Hippocampal formation (tissue), 2 donors: ENCODE measurements around the gene YAF2.
"Not testable (repeated sequence)": the region's sequence is repeated elsewhere in the genome, so short reads cannot be mapped to it uniquely, and the experiment has no call there.

Source experiments
- DNase-seq, 2 donors: peaks; one replicate each; lab custom pipeline; 2025; lab: John Stamatoyannopoulos, UW

The YAF2 gene

DNA sequence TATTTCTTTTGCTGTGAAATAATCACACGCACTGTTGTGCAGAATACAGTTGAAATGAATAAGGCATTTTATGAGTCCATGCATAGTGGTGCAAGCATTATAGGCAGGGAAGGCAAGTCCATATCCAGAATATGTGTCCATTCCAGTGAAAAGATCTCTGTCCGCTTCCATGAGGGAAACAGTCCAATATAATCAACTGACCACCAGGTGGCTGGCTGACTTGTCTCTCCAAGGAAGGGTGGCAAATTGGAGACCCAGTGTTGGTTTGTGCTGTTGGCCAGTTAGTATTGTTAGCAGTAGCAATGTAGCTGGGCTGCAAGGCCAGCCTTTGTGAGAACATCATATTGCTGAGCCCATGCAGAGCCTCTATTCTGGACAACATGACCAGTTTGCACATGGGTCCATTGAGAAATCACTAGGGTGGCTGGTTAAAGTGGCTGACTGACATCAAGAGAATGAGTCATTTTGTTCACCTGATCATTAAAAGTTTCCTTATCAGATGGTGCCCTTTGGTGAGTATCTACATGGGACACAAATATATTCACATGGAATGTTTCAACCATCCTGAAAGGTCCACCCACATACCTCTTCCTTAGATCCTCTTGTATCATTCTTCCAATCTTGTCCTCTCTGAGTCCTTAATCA lies 17.3 kb upstream of the YAF2 start:
- DNase-seq: no peak

DNA sequence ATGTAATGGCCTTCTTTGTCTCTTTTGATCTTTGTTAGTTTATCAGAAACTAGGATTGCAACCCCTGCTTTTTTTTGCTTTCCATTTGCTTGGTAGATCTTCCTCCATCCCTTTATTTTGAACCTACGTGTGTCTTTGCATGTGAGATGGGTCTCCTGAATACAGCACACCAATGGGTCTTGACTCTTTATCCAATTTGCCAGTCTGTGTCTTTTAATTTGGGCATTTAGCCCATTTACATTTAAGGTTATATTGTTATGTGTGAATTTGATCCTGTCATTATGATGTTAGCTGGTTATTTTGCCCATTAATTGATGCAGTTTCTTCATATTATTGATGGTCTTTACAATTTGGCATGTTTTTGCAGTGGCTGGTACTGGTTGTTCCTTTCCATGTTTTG lies 14.6 kb upstream of the YAF2 start:
- not testable (repeated sequence) for DNase-seq

DNA sequence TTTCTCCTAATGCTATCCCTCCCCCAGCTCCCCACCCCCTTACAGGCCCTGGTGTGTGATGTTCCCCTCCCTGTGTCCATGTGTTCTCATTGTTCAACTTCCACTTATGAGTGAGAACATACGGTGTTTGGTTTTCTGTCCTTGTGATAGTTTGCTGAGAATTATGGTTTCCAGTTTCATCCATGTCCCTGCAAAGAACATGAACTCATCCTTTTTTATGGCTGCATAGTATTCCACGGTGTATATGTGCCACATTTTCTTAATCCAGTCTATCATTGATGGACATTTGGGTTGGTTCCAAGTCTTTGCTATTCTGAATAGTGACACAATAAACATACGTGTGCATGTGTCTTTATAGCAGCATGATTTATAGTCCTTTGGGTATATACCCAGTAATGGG lies 11.0 kb upstream of the YAF2 start:
- DNase-seq: not testable (repeated sequence)

DNA sequence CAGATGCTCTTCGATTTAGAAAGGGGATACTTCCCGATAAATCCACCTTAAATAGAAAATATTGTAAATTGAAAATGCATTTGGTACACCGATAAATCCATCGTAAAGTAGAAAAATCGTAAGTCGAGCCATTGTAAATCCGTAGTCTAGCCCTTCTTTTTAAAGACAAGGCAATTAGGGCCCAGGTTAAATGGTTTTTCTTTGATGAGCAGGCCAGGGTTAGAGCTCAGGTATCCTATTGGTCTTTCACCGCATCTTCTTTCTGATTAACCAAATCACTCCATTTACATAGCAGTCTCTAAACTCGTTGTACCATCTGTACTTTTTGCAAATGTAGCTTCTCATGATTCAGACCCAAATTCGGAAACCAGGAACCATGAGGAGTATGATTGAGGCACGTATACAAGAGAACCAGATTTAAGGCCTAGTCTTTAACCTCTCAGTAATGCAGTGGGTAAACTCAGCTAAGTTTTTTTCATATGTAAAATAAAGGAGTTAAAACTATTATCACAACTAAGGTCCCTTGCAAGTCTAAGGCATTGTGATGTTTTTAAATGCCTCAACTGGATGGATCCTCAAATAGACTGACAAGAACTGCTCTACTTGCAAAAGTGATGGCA lies 2.2 kb upstream of the YAF2 start:
- no peak for DNase-seq

DNA sequence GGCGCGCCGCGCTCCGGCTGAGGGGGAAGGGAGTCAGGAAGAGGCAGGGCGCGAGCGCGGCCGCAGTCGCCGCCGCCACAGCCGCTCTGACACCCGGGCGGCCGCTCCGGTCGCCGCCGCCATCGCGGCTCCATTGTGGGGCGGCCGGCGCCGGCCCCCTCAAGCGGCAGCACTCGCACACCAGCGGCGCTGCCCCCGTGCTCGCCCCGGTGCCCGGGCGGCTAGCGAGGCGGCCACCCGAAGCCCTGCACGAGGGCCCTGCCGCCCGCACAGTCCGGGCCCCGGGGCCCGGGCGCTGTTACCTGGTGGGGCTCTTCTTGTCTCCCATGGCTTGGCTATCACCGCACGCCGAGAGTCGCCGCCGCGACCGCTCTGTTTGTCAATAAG lies 202 bp downstream of the YAF2 start:
- DNase-seq: no peak

DNA sequence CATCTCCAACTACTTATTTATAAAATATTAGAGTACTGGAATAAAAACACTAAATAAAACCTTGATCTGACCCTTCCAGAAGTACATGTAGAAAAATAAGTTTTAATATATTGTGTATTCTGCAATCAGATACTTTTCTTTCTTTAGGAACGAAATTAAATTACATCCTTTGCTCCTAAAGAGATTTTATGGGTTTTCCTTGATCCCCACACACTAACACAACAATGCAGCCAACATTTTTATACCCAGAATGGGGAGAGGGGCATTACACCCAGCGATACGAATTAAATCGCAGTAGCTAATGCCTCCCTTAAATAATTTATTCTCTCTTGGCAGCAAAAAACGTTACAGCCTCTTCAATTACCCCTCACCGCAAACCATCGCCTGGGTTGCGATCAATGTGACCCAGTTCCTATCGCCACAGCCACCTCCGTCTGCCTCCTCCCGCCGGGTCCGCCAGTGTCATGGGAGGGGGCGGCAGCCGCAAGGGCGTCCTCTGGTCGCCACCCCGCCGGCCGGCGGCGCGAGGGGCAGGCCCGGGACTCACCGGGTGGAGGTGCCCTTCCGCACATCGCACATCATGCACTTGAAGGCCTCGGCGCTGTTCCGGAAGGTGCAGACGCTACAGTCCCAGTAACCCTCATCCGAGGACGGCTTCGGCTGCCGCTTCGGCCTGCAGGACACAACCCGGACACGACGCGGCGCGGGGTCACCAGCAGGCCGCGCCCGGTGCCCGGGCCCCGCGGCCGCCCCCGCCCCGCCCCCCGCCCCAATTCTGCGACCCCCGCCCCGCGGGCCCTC lies 796 bp downstream of the YAF2 start:
- peak; percentile 47 to 54 for DNase-seq

DNA sequence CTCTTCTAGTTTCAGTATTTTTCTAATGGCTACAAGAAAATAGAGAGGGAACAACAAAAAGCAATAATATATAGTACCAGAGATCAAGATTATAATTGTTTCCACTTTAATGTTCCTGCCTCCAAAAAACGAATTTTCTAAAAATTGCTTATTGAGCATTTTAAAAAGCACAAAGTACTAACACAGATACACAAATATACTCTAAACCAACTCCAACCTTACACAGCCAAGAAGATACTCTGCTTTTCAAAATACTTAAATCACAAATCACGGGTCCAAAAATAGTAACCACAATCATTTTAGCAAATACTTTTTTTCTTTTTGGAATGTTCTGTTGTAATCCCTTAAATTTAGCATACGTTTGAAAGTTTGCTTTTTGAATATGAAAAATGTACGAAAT lies 2.0 kb downstream of the YAF2 start:
- no peak for DNase-seq

DNA sequence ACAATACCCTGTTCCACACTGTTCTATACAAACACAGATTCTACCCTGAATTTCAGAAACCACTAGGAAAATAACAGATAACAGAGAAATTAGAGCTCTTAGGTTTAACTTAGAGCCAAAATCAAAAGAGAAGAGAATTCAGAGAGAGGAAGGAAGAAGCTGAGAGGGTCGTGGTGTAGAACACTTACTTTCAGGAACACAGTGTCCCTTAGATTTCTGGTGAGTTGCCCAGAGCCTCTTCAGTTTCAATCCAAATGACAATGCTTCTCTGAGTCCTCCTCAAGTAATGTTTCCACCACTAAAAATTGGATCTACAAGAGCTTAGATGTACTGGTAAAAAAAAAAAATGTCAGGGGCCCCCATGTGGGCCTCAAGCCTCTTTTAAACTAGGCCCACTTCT lies 2.6 kb downstream of the YAF2 start:
- peak in 1 of 2 donors; percentile 41 for DNase-seq

DNA sequence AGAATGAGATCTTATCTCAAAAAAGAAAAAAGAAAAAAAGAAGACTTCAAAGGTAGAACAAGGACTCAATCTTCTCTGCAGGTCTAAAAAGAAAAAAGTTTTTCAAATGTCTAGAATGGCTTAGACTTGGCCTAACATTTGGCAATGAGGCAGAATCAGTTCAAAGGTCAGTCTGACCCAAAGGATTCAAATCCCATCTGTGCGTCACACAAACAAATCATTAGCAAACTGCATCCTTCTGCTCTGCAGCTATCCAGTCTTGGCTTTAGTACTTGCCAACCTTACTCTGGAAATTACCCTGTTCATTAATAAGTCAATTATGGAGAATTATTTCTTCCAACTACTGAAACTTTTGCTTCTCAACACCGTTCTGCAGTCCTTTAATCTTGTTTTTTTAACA lies 3.1 kb downstream of the YAF2 start:
- no peak for DNase-seq

DNA sequence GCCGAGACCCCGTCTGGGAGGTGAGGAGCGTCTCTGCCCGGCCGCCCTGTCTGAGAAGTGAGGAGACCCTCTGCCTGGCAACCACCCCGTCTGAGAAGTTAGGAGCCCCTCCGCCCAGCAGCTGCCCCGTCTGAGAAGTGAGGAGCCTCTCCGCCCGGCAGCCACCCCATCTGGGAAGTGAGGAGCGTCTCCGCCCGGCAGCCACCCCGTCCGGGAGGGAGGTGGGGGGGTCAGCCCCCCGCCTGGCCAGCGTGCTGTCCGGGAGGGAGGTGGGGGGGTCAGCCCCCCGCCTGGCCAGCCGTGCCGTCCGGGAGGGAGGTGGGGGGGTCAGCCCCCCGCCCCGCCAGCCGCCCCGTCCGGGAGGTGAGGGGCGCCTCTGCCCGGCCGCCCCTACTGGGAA lies 10.5 kb downstream of the YAF2 start:
- DNase-seq: not testable (repeated sequence)

DNA sequence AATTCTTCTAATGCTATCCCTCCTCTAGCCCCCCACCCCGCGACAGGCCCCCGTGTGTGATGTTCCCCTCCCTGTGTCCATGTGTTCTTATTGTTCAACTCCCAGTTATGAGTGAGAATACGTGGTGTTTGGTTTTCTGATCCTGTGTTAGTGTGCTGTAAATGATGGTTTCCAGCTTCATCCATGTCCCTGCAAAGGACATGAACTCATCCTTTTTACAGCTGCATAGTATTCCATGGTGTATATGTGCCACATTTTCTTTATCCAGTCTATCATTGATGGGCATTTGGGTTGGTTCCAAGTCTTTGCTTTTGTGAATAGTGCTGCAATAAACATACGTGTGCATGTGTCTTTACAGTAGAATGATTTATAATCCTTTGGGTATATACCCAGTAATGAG lies 13.5 kb downstream of the YAF2 start:
- DNase-seq: not testable (repeated sequence)

DNA sequence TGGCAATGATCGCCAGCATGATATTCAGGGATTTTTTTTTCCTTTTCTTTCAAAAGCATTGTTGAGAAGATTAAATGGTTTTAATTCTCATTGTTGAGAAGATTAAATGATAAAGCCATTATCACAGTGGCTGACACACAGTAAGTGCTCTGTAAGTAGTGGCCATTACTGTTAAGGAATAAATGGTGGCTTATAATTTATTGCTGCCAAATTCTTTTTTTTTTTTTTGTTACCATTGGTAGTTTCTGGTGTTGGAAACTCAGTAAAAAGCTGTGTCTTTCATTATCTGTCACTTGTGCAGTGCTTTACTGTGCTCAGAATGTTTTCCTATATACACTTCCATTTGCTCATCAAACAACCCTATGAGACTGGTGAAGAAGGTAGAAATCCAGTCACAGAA lies 15.3 kb downstream of the YAF2 start:
- no peak for DNase-seq

DNA sequence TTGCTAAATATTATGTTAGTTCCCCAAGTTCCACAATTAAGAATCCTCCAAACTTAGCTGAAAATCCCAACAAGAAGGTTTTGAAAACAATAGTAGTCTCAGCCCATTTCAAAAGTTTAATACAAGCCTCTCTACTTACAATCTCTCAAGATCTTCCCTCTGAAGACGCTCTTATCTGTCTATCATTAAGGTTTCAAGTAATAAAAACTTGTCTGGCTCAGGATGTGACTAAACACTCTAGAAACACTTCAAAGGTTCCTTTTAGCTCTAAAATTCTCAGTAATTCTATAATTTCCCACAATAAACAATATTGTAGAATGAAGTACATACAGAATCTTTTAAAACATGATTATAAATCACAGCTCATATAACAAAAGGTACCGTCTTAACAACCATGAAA lies 16.3 kb downstream of the YAF2 start:
- DNase-seq: no peak

DNA sequence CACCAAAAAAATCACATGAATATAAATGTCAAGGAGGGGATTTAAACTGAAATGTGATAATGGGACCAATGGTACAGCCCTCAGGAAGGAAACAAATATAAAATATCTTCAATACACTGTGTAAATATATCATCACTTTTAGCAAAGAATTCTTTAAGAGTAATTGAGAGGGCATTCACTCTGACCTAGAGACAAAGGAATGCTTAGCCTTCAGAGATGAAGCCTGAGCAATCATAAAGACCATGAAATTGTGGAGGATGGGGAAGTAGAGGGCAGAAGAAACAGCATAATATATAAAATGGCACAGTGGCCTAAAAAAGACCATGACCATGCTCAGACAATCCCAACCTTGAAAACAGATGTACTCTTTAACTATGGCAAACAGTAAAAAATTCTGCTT lies 20.4 kb downstream of the YAF2 start:
- DNase-seq: no peak

DNA sequence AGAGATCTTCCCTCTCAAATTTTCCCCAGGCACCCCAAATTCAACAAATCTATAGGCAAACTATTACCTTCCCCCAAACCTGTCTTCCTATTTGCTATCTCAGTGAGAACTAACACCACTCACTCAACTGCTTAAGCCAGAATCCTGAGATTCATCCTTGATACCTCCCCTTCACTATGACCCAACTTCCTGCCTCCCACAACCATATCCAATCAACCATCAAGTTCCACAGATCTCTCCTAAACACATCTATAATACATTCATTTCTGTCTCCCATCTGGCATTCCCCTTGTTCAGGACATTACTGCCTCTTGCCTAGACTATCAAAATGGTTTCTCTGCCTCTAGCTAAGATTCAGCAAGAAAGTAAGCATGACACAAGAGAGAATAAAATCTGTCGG lies 21.3 kb downstream of the YAF2 start:
- DNase-seq: no peak

DNA sequence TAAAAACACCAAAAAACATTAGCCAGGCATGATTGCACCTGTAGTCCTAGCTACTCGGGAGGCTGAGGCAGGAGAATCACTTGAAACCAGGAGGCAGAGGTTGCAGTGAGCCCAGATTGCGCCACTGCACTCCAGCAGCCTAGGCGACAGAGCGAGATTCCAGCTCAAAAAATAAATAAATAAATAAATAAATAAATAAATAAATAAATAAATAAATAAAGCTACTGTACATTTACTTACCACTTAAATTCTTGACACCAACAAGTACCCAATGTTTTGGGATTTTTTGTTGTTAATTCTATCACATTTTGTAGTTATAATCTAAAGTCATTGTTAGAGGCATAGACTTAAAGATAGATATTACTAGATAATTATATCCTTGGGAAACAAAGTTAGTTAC lies 22.3 kb downstream of the YAF2 start:
- not testable (repeated sequence) for DNase-seq

DNA sequence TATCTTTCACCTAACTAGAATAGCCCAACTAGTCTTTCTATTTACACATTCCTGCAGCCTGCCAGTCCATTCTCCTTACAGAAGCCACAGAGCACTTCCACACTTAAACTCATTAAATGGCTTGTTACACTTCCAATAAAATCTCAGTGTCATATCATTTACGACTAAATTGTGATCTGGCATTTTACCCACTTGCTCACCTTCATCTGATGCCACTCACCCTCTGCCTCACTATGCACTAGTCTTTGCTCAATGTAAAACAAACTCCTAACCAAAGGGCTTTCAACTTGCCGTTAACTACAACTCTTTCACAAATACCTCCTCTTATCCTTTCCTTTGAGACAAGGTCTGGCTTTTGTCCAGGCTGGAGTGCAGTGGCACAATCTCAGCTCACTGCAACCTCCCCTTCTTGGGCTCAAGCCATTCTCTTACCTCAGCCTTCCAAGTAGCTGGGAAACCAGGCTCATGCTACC lies 24.1 kb downstream of the YAF2 start:
- DNase-seq: no peak

DNA sequence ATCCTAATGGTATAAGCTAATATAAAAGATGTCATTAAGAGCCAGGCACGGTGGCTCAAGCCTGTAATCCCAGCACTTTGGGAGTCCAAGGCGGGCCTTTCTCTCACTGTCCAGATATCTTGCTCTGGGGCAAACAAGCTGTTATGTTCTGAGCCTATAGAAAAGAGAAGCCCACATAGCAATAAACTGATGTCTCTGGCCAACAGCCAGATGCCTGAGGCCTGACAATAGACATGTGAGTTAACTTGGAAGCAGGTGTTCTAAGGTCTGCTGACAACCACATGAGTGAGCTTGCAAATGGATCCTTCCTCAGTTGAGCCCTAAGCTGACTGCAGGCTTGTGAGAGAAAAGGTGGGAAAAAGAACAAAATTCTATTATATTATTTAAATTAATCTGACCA lies 25.0 kb downstream of the YAF2 start:
- DNase-seq: no peak

DNA sequence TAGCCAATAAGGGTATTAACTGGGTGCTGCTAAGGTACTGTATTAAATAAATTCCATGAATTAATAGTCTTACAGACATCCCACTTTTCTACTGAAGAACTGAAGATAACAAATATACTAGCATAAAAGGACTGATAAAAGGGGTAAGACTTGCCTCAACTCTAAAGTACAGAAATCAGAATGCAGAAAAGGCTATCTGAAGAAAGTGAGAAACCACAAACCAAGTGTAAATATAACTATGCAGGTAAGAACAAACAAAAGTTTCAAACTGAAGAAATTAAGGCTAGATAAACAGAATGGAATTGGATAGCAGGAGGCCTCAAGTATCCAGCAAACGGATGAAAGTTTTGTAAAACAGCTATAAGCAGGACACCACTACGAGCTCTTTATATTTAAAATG lies 29.5 kb downstream of the YAF2 start:
- no peak for DNase-seq

DNA sequence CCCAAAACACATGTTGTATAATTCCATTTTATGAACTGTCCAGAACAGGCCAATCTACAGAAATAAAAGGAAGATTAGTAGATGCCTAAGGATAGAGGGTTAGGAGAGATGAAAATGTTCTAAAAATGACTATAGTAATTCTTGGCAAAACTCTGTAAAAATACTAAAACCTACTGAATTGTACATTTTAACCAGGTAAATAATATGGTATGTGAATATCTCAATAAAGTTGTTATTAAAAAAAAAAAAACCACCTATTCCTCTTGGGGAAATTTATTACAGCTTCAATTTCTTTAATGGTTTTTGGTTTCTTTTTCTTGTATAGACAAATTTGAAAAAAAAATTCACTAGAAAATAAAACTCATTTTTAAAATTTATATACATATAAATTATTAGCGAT lies 33.2 kb downstream of the YAF2 start:
- no peak for DNase-seq

DNA sequence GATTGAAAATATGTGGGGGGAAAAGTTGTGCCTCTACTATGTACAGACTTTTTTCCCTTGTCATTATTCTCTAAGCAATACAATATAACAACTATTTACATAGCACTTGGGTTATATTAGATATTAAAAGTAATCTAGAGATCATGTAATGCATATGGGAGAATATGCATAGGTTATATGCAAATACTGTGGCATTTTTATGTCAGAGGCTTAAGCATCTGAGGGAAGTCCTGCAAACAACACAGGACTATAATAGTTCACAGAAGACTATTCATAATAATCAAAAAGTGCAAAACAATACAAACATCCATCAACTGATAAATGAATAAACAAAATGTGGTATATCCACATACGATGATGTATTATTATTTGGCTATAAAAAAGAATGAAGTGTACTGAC lies 33.7 kb downstream of the YAF2 start:
- no peak for DNase-seq

DNA sequence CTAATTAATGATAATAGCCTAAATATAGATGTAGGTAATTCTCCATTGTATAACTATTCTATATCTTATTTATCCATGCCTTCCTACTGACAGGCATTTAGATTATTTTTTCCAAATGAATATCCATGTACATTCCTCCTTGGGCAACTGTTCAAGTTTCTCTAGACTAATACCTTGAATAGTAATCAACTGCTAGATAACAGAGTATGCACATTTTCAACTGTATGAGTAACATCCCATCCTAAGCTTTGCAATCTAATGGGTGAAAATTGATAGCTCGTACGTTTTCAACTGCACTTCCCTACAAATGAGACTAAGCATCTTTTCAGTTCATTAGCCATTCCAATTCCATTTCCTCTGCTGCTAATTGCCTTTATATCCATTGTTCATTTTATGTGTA lies 37.0 kb downstream of the YAF2 start:
- DNase-seq: no peak

DNA sequence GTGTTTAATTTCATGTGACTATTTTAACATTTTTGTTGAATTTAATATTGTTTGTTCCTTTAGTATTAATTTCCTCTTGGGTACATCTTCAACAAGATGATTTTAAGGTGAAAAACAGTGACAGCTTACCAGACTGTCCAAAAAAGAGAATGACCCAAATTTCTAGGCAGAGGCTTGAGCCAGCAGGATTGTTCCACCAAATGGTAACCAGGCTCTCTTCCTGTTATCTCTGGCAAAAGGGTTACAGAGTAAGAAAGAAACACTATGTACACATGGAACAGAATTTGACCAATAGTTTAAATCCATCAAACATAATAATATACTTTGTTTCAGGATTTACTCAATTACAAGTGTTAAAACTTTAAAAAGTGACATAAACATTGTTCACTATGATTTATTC lies 39.0 kb downstream of the YAF2 start:
- no peak for DNase-seq
